Activated CD8-positive, alpha-beta memory T cell treated with anti-CD3 and anti-CD28 coated beads for 1 hour (primary cell): ENCODE results near the gene HEATR5B.
"Not testable (repeated sequence)": the region's sequence is repeated elsewhere in the genome, so short reads cannot be mapped to it uniquely, and the experiment has no call there.

Experiments used
- DNase-seq, 2 donors: peaks; one replicate each; pipeline ENCODE4 v3.0.0-alpha.2; 2020; ENCODE audit warnings: low read depth in 1 of 2; ENCODE audit errors: extremely low read depth in 1 of 2

HEATR5B gene

GRCh38 chr2:36951027-36951518 is 133.1 kb downstream of the HEATR5B start:
- no peak for DNase-seq

GRCh38 chr2:36949845-36950244 is 134.3 kb downstream of the HEATR5B start:
- no peak for DNase-seq

DNA sequence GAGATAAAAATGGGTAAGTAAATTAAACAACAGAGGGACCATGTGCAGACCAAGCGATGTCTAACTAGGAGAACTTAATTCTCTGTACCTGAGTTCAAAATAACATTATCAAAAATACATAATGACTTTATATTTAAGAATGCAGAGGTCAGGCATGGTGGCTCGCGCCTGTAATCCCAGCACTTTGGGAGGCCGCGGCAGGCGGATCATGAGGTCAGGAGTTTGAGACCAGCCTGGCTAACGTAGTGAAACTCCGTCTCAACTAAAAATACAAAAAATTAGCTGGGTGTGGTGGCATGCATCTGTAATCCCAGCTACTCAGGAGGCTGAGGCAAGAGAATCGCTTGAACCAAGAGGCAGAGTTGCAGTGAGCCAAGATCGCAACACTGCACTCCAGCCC is 138.9 kb downstream of the HEATR5B start:
- DNase-seq = not testable (repeated sequence)

- DNase-seq = no peak
These were observed 142.3 kb downstream of the HEATR5B start for GRCh38 chr2:36941867-36942266.

DNA sequence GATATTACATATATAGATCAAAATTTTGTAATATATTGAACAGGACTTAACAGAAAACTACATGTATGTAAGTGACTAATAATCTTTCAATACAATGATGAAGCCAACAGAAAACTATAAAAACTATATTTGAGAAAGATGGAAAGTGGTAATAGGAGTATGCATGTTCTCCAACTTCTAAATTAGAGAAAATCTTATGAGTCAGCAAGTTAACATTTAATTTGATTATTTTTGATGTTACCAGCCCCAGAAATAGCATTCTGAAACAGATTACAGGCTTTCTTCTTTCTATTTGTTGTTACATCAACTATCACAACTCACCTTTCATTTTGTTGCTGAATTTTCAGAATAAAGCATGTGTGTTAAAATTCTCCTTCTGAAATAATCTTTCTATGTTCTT is 147.6 kb downstream of the HEATR5B start:
- DNase-seq = not testable (repeated sequence)

GRCh38 chr2:36931688-36932087 is 152.5 kb downstream of the HEATR5B start:
- DNase-seq = not testable (repeated sequence)
